Panc1 (cell line): ENCODE measurements around the gene IL1R1. TPM values are rescaled to one million over a fixed set of nuclear protein-coding genes. Genes with fewer than 3 reads are reported as not detected.

ENCODE experiments used
- ATAC-seq: fragments of 200-7000 bp; cut with Tn5 transposase; 2 replicates; pipeline ENCODE4 v1.9.1; 2020; ENCODE audit warnings: mild to moderate bottlenecking, moderate library complexity
- BruUV-seq: library from RNA; stranded (reverse); fragments of 400-500 nt; replicated peaks from 2 replicates; lab custom pipeline; 2021; lab: Mats Ljungman, UMichigan
- CTCF ChIA-PET: fragments of 300-600 bp; sonication (Branson Sonifier 250); formaldehyde crosslinking; loops from one replicate; lab custom pipeline; 2022; ENCODE audit warnings: antibody characterized with exemption; lab: Charles Lee
- POLR2A ChIA-PET: fragments of 300-600 bp; sonication (Branson Sonifier 250); formaldehyde crosslinking; loops from one replicate; lab custom pipeline; 2022; ENCODE audit warnings: antibody characterized with exemption; lab: Charles Lee
- DNase-seq: peaks from one replicate; pipeline ENCODE4 v3.0.0-alpha.2; 2010; ENCODE audit warnings: low read depth, low spot score
- H3K27ac ChIP-seq: 2 replicates; pipeline ENCODE4 v1.5.1; 2011; ENCODE audit warnings: mild to moderate bottlenecking, low read length, inconsistent platforms
- H3K27me3 ChIP-seq: fragments of 200-500 bp; sonication (Bioruptor generic); 2 replicates; pipeline ENCODE4 v1.6.0; 2014; ENCODE audit warnings: low read length, inconsistent platforms; ENCODE audit not compliant: control insufficient read depth, insufficient read depth
- H3K36me3 ChIP-seq: fragments of 200-500 bp; sonication (Bioruptor generic); 2 replicates; pipeline ENCODE4 v1.5.1; 2014; ENCODE audit warnings: inconsistent platforms, mild to moderate bottlenecking, low read length, moderate library complexity; ENCODE audit not compliant: control insufficient read depth, insufficient read depth
- H3K4me1 ChIP-seq: 2 replicates; pipeline ENCODE4 v1.5.1; 2011; ENCODE audit warnings: inconsistent platforms, mild to moderate bottlenecking, low read length, moderate library complexity; ENCODE audit not compliant: control insufficient read depth, insufficient read depth
- H3K4me3 ChIP-seq, 2 experiments: 2 replicates each; pipeline ENCODE4 v1.5.1; 2011 to 2012; ENCODE audit warnings: low read depth in 2 of 2, low read length in 2 of 2, mild to moderate bottlenecking in 2 of 2, inconsistent platforms in 1 of 2, moderate library complexity in 1 of 2
- H3K9me3 ChIP-seq: fragments of 200-500 bp; sonication (Bioruptor generic); 2 replicates; pipeline ENCODE4 v1.5.1; 2014; ENCODE audit warnings: low read depth, mild to moderate bottlenecking, inconsistent platforms, low read length, moderate library complexity; ENCODE audit not compliant: control insufficient read depth, insufficient read depth
- CTCF ChIP-seq: fragments of 450-650 bp; IDR thresholded peaks from 2 replicates; pipeline ENCODE4 v1.5.1; 2017; ENCODE audit warnings: mild to moderate bottlenecking
- POLR2AphosphoS5 ChIP-seq: IDR thresholded peaks from 2 replicates; pipeline ENCODE4 v1.6.1; 2012; ENCODE audit warnings: mild to moderate bottlenecking, low read depth, low read length, moderate library complexity
- REST ChIP-seq, 2 experiments: IDR thresholded peaks; 2 replicates each; pipeline ENCODE4 v1.6.1; 2011 to 2012; ENCODE audit warnings: low read depth in 2 of 2, control low read depth in 1 of 2, low read length in 1 of 2, mild to moderate bottlenecking in 1 of 2, moderate library complexity in 1 of 2; ENCODE audit not compliant: insufficient read depth in 1 of 2
- SIN3A ChIP-seq: IDR thresholded peaks from 2 replicates; pipeline ENCODE4 v1.6.1; 2012; ENCODE audit warnings: low read depth, mild to moderate bottlenecking, low read length, moderate library complexity, borderline replicate concordance; ENCODE audit not compliant: insufficient read depth
- TCF7L2 ChIP-seq: IDR thresholded peaks from 2 replicates; pipeline ENCODE4 v1.6.1; 2011; ENCODE audit warnings: mild to moderate bottlenecking, low read depth, low read length, inconsistent platforms
- in situ Hi-C: cut with HindIII; loops from 2 replicates; pipeline ENCODE4 v1.10.0; 2016; ENCODE audit warnings: low sequenced_read_pairs, low pct_unique_long_range_greater_than_20kb
- intact Hi-C: fragments of 100-400 bp; cut with micrococcal nuclease; formaldehyde crosslinking; loops from one replicate; pipeline ENCODE4 v1.10.0; 2022; ENCODE audit not compliant: unreplicated experiment
- total RNA-seq: library from RNA; stranded (reverse); gene quantifications from one replicate; pipeline ENCODE4 v1.2.1, GENCODE V29; 2021; ENCODE audit not compliant: unreplicated experiment

The IL1R1 gene
- total RNA-seq, 1 experiment from 2014 or later, result 7.1 TPM

DNA sequence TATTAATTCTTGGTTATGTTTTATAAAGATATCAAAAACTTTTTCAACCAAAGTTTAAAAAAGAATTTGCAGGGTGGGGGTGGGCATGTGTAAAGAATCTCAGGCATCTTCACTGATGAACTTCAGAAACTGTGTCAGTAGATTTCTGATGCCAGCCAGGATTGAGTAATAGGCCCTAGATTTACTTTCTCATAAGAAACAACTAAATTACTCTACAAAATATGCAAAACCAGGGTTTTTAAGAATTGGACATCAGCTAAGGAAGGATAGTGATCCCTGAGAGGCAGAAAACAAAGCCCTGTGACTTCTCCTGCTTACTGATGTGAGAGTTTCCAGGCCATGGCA is 11.9 kb upstream of the IL1R1 start:
- BruUV-seq, result no TSS peak
- ChIA-PET CTCF (no interaction called here), POLR2A (no interaction called here)
- H3K36me3 ChIP-seq, result no peaks in the 10 kb centered on the region
- H3K27ac ChIP-seq, result no peak overlapping the region
- no peak for ATAC-seq
- DNase-seq, result no peak
- in situ Hi-C loops (no loop called here), intact Hi-C loops (no loop called here)
- no peaks in the 10 kb centered on the region for H3K4me1 ChIP-seq
- H3K9me3 ChIP-seq, result no peaks in the 10 kb centered on the region
- H3K4me3 ChIP-seq, result no peak overlapping the region
- TF ChIP-seq POLR2AphosphoS5 (no peak), REST (IDR thresholded peaks at IDR 0.05; ENCODE audit: insufficient read depth in 1 of 2, low read depth in 2 of 2, low read length in 1 of 2) (no peak), TCF7L2 (no peak), CTCF (no peak), SIN3A (no peak)
- H3K27me3 ChIP-seq, result peaks cover 7% of the 10 kb centered on the region

DNA sequence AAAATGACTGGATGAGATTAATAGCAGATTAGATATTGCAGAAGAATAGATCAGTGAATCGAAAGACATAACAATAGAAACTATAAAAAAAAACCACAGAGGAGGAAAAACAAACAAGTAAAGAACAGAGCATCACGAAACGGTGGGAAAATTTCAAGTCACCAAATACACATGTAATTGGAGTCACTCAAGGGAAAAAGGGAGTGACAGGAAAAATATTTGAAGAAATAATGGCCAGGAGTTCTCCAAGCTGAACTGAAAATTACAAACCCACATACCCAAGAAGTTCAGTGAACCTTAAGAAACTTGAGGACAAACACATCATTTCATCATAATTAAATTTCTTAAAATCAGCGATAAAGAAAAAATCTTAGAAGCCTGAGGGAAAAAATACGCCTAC is 11.0 kb upstream of the IL1R1 start:
- TF ChIP-seq SIN3A, result no peak
- no peak for TF ChIP-seq TCF7L2
- TF ChIP-seq POLR2AphosphoS5, result no peak
- H3K4me3 ChIP-seq, result no peak overlapping the region
- ATAC-seq, result no peak
- H3K9me3 ChIP-seq, result no peaks in the 10 kb centered on the region
- DNase-seq, result no peak
- BruUV-seq, result no TSS peak
- no peaks in the 10 kb centered on the region for H3K4me1 ChIP-seq
- H3K27me3 ChIP-seq, result peaks cover 7% of the 10 kb centered on the region
- intact Hi-C loops (no loop called here), in situ Hi-C loops (no loop called here)
- CTCF ChIA-PET, result no interaction called here
- POLR2A ChIA-PET, result no interaction called here
- no peak overlapping the region for H3K27ac ChIP-seq
- H3K36me3 ChIP-seq, result no peaks in the 10 kb centered on the region

- Histone ChIP-seq H3K4me3 (no peak overlapping the region), H3K27me3 (peaks cover 7% of the 10 kb centered on the region), H3K36me3 (no peaks in the 10 kb centered on the region), H3K9me3 (no peaks in the 10 kb centered on the region), H3K4me1 (peaks cover 3% of the 10 kb centered on the region; the same call in 1 of the 2 replicates), H3K27ac (no peak overlapping the region)
- ChIA-PET POLR2A (no interaction called here), CTCF (no interaction called here)
- ATAC-seq (no peak), DNase-seq (no peak)
- TF ChIP-seq CTCF (no peak), POLR2AphosphoS5 (no peak), REST (IDR thresholded peaks at IDR 0.05; ENCODE audit: insufficient read depth in 1 of 2, low read depth in 2 of 2, low read length in 1 of 2) (no peak), TCF7L2 (no peak), SIN3A (no peak)
- BruUV-seq, result no TSS peak
- intact Hi-C loops (no loop called here), in situ Hi-C loops (no loop called here)
These were observed 5.4 kb upstream of the IL1R1 start for GRCh38 chr2:102137138-102137537.
